ENCODE results near the gene SEL1L.

Gene SEL1L

DNA sequence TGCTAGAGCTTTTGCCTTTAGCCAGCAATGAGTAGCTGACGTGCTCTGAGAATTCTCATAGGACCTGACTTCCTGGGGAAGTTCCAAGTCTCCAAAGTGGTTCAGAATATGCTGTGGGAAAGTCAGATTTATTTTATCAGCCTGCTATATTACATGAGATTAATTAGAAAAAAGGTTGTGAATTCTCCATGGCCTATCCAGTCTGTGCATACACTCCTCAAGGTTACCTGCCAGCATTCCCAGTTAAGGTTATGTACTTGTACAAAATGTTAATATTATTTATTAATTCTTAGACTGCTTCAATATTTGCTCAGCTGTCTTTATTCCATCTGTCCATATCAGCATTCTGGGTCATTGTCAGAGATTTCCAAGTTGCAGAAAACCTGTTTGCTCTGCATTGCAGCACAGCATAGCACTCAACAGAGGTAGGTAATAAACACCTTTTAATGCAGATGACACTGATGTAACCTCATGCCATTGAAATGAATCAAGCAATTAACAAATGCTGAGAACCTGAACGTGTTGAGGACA, 2.7 kb upstream of the SEL1L start:
- peaks cover 2% of the 10 kb centered on the region for H3K9me3 ChIP-seq (ENCODE audit: control insufficient read depth, low read length)
- no peak overlapping the region for H2BK15ac ChIP-seq (ENCODE audit: low read depth, poor library complexity, severe bottlenecking)
- H3K4ac ChIP-seq (ENCODE audit: low read depth in 1 of 2, low read length in 2 of 2): no peak overlapping the region
- H3K27me3 ChIP-seq (ENCODE audit: control insufficient read depth in 1 of 2, insufficient read depth in 1 of 2, low read length in 2 of 2): peaks cover 0 to 6% of the 10 kb centered on the region in 2 experiments
- H2BK5ac ChIP-seq (ENCODE audit: low read depth, low read length, poor library complexity, severe bottlenecking): no peak overlapping the region
- peaks cover 2% of the 10 kb centered on the region for H3K79me1 ChIP-seq (replicated peaks; ENCODE audit: low read length, poor library complexity, severe bottlenecking)
- no peak overlapping the region for H2BK120ac ChIP-seq (ENCODE audit: low read depth, low read length)
- no peak overlapping the region for H3K14ac ChIP-seq (ENCODE audit: low read length in 2 of 2)
- H3K27ac ChIP-seq (ENCODE audit: low read length, poor library complexity, severe bottlenecking): no peak overlapping the region
- no peak overlapping the region for H4K8ac ChIP-seq (ENCODE audit: low read length)
- H3K23ac ChIP-seq (ENCODE audit: low read length in 2 of 2): no peak overlapping the region
- no peak overlapping the region for H2AK5ac ChIP-seq (ENCODE audit: low read length, severe bottlenecking)
- H3K4me1 ChIP-seq (ENCODE audit: control insufficient read depth, insufficient read depth, low read depth, low read length): peaks cover 1% of the 10 kb centered on the region
- WGBS: 30% methylated on average over 2 of the region's 2 CpGs
- no peak overlapping the region for H3K4me3 ChIP-seq (ENCODE audit: insufficient read depth in 1 of 2, low read depth in 1 of 2, low read length in 2 of 2)
- H2BK12ac ChIP-seq (ENCODE audit: low read length in 2 of 2): no peak overlapping the region
- H2AFZ ChIP-seq (ENCODE audit: low read depth, low read length): no peak overlapping the region
- H3K18ac ChIP-seq (ENCODE audit: low read depth in 1 of 2, low read length in 2 of 2): no peak overlapping the region
- H4K91ac ChIP-seq (ENCODE audit: low read length): no peak overlapping the region
- no peak overlapping the region for H3K9ac ChIP-seq (ENCODE audit: low read length)
- peaks cover 0 to 3% of the 10 kb centered on the region in 2 experiments for H3K36me3 ChIP-seq (ENCODE audit: control insufficient read depth in 1 of 2, insufficient read depth in 2 of 2, low read depth in 1 of 2, low read length in 2 of 2)
- H3K4me2 ChIP-seq (ENCODE audit: low read length, poor library complexity, severe bottlenecking): no peak overlapping the region
- no peak for DNase-seq

DNA sequence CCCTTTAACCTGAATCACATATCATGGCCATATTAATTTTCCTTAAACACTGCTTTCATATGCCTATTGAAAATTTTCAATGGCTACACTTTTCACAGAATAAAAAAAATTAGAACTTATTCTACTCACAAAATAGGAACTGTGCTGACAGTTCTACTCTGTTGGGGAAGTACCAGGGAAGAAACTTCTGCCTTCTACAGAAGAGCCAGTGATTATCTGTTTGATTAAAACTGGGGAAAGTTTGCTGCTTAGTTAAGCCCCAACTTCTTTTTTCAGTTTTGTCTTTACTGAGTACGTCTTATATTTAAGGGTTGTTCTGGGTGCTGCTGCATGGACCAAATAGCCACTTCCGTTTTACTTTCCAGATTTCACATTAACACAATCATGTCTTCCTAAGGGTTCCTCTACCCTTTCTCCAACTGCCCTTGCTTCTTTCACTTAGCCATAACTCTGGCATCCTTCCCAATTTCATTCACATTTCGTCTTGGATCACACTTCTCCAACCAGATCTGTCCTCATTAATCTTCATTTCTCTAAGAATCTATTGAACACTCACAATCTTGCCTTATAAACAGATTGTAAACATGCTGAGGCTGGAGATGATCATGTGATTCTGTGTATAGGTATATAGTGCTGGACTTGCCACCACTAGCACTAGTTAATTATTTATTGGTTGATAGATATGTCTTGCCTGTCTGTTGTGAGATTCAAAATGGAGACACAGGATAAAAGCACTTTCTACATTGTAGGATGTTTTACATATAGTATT, 1.9 kb upstream of the SEL1L start:
- Histone ChIP-seq H3K4ac (ENCODE audit: low read depth in 1 of 2, low read length in 2 of 2) (no peak overlapping the region), H4K8ac (ENCODE audit: low read length) (no peak overlapping the region), H3K14ac (ENCODE audit: low read length in 2 of 2) (no peak overlapping the region), H3K36me3 (ENCODE audit: control insufficient read depth in 1 of 2, insufficient read depth in 2 of 2, low read depth in 1 of 2, low read length in 2 of 2) (peaks cover 0 to 3% of the 10 kb centered on the region in 2 experiments), H3K18ac (ENCODE audit: low read depth in 1 of 2, low read length in 2 of 2) (no peak overlapping the region), H3K23ac (ENCODE audit: low read length in 2 of 2) (no peak overlapping the region), H3K4me2 (ENCODE audit: low read length, poor library complexity, severe bottlenecking) (no peak overlapping the region), H2BK120ac (ENCODE audit: low read depth, low read length) (no peak overlapping the region), H2BK5ac (ENCODE audit: low read depth, low read length, poor library complexity, severe bottlenecking) (no peak overlapping the region), H2BK12ac (ENCODE audit: low read length in 2 of 2) (no peak overlapping the region), H3K4me1 (ENCODE audit: control insufficient read depth, insufficient read depth, low read depth, low read length) (peaks cover 1% of the 10 kb centered on the region), H3K4me3 (ENCODE audit: insufficient read depth in 1 of 2, low read depth in 1 of 2, low read length in 2 of 2) (no peak overlapping the region), H2AFZ (ENCODE audit: low read depth, low read length) (no peak overlapping the region), H3K9ac (ENCODE audit: low read length) (no peak overlapping the region), H3K9me3 (ENCODE audit: control insufficient read depth, low read length) (peaks cover 2% of the 10 kb centered on the region), H3K27ac (ENCODE audit: low read length, poor library complexity, severe bottlenecking) (no peak overlapping the region), H2AK5ac (ENCODE audit: low read length, severe bottlenecking) (no peak overlapping the region), H3K79me1 (replicated peaks; ENCODE audit: low read length, poor library complexity, severe bottlenecking) (peaks cover 2% of the 10 kb centered on the region), H3K27me3 (ENCODE audit: control insufficient read depth in 1 of 2, insufficient read depth in 1 of 2, low read length in 2 of 2) (peaks cover 0 to 6% of the 10 kb centered on the region in 2 experiments), H2BK15ac (ENCODE audit: low read depth, poor library complexity, severe bottlenecking) (no peak overlapping the region), H4K91ac (ENCODE audit: low read length) (no peak overlapping the region)
- WGBS: 86% methylated on average over 3 of the region's 3 CpGs
- no peak for DNase-seq

DNA sequence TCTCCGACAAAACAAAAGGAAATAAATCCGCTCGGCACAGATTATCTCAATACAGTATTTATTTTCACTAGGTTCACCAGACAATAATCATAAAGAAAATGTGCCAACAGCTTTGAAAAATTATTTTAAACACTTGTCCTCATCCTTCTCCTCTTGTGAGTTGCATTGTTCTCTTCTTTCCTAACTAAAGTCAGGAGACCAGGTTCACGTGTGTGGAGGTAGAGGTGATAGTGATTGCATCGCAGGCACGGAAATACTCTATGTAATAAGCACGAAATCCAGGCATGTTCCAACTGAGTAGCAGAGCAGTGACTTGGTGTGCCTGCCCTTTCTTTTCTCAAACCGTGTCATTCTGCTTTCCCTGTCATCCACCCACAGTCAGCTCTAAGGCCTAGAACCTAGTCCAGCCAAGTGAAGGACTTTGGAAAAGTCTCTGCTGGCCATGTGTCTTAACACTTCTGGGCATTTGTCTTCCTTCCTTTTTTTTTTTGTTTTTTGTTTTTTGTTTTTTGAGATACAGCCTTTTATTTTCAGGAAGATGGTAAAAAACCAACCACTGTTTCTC, 939 bp upstream of the SEL1L start:
- Histone ChIP-seq H3K4me3 (ENCODE audit: insufficient read depth in 1 of 2, low read depth in 1 of 2, low read length in 2 of 2) (no peak overlapping the region), H3K36me3 (ENCODE audit: control insufficient read depth in 1 of 2, insufficient read depth in 2 of 2, low read depth in 1 of 2, low read length in 2 of 2) (peaks cover 0 to 3% of the 10 kb centered on the region in 2 experiments), H3K9me3 (ENCODE audit: control insufficient read depth, low read length) (peaks cover 2% of the 10 kb centered on the region), H3K23ac (ENCODE audit: low read length in 2 of 2) (no peak overlapping the region), H2BK15ac (ENCODE audit: low read depth, poor library complexity, severe bottlenecking) (no peak overlapping the region), H4K8ac (ENCODE audit: low read length) (peak overlapping the region; percentile 78), H3K27ac (ENCODE audit: low read length, poor library complexity, severe bottlenecking) (no peak overlapping the region), H3K79me1 (replicated peaks; ENCODE audit: low read length, poor library complexity, severe bottlenecking) (peaks cover 3% of the 10 kb centered on the region), H2BK12ac (ENCODE audit: low read length in 2 of 2) (no peak overlapping the region), H3K14ac (ENCODE audit: low read length in 2 of 2) (no peak overlapping the region), H2BK120ac (ENCODE audit: low read depth, low read length) (no peak overlapping the region), H3K4ac (ENCODE audit: low read depth in 1 of 2, low read length in 2 of 2) (no peak overlapping the region), H3K4me1 (ENCODE audit: control insufficient read depth, insufficient read depth, low read depth, low read length) (peaks cover 1% of the 10 kb centered on the region), H4K91ac (ENCODE audit: low read length) (no peak overlapping the region), H3K27me3 (ENCODE audit: control insufficient read depth in 1 of 2, insufficient read depth in 1 of 2, low read length in 2 of 2) (peaks cover 0 to 4% of the 10 kb centered on the region in 2 experiments), H2BK5ac (ENCODE audit: low read depth, low read length, poor library complexity, severe bottlenecking) (no peak overlapping the region), H3K18ac (ENCODE audit: low read depth in 1 of 2, low read length in 2 of 2) (no peak overlapping the region), H2AFZ (ENCODE audit: low read depth, low read length) (no peak overlapping the region), H3K9ac (ENCODE audit: low read length) (no peak overlapping the region), H3K4me2 (ENCODE audit: low read length, poor library complexity, severe bottlenecking) (no peak overlapping the region), H2AK5ac (ENCODE audit: low read length, severe bottlenecking) (no peak overlapping the region)
- no peak for DNase-seq
- WGBS: 95% methylated on average over 8 of the region's 8 CpGs

DNA sequence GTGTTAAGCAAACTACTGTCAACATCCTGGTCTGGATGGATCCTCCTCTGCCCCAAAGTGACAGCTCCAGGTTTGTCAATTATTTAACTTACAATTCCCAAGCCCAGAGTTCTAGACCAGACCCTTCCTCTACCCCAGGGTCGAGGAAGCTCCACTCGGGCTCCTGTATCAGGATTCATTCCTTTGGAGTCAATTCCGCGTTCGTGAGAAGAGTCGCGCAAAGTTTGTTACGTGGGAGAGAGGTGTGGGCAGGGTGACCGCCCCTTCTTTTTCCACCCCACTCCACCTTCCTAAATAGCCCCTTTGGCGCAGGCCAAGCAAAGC, 479 bp downstream of the SEL1L start:
- Histone ChIP-seq H2BK120ac (ENCODE audit: low read depth, low read length) (no peak overlapping the region), H2AFZ (ENCODE audit: low read depth, low read length) (peak overlapping the region; percentile 68), H3K4me3 (ENCODE audit: insufficient read depth in 1 of 2, low read depth in 1 of 2, low read length in 2 of 2) (peak overlapping the region; percentile 98), H3K9me3 (ENCODE audit: control insufficient read depth, low read length) (peaks cover under 1% of the 10 kb centered on the region), H3K4me1 (ENCODE audit: control insufficient read depth, insufficient read depth, low read depth, low read length) (peaks cover 1% of the 10 kb centered on the region), H2BK15ac (ENCODE audit: low read depth, poor library complexity, severe bottlenecking) (no peak overlapping the region), H2AK5ac (ENCODE audit: low read length, severe bottlenecking) (no peak overlapping the region), H4K8ac (ENCODE audit: low read length) (no peak overlapping the region), H3K4ac (ENCODE audit: low read depth in 1 of 2, low read length in 2 of 2) (peak overlapping the region in 1 of 2 experiments; percentile 82), H3K23ac (ENCODE audit: low read length in 2 of 2) (peak overlapping the region in 1 of 2 experiments; percentile 42), H3K9ac (ENCODE audit: low read length) (peak overlapping the region; percentile 95), H3K27me3 (ENCODE audit: control insufficient read depth in 1 of 2, insufficient read depth in 1 of 2, low read length in 2 of 2) (no peaks in the 10 kb centered on the region), H3K14ac (ENCODE audit: low read length in 2 of 2) (peak overlapping the region in 1 of 2 experiments; percentile 57), H3K36me3 (ENCODE audit: control insufficient read depth in 1 of 2, insufficient read depth in 2 of 2, low read depth in 1 of 2, low read length in 2 of 2) (peaks cover 0 to 3% of the 10 kb centered on the region in 2 experiments), H3K18ac (ENCODE audit: low read depth in 1 of 2, low read length in 2 of 2) (peak overlapping the region in 1 of 2 experiments; percentile 97), H3K4me2 (ENCODE audit: low read length, poor library complexity, severe bottlenecking) (peak overlapping the region; percentile 86), H2BK5ac (ENCODE audit: low read depth, low read length, poor library complexity, severe bottlenecking) (no peak overlapping the region), H3K27ac (ENCODE audit: low read length, poor library complexity, severe bottlenecking) (no peak overlapping the region), H4K91ac (ENCODE audit: low read length) (no peak overlapping the region), H2BK12ac (ENCODE audit: low read length in 2 of 2) (no peak overlapping the region), H3K79me1 (replicated peaks; ENCODE audit: low read length, poor library complexity, severe bottlenecking) (peaks cover 3% of the 10 kb centered on the region)
- no peak for DNase-seq
- WGBS: 20% methylated on average over 2 of the region's 10 CpGs
